SJSA1 (cell line): ENCODE results near the gene RANBP1. TPM values are rescaled to one million over a fixed set of nuclear protein-coding genes. Genes with fewer than 3 reads are reported as not detected.

Experiments
- DNase-seq, 2 experiments: peaks; one replicate each; pipeline ENCODE4 v3.0.0-alpha.2; 2015 to 2020; ENCODE audit warnings: low spot score in 2 of 2, low read depth in 1 of 2
- H3K27ac ChIP-seq: fragments of 250-450 bp; sonication (Bioruptor Pico); 2 replicates; pipeline ENCODE4 v1.5.1; 2020; ENCODE audit warnings: mild to moderate bottlenecking, moderate library complexity
- H3K27me3 ChIP-seq: fragments of 250-450 bp; sonication (Bioruptor Pico); replicated peaks from 2 replicates; pipeline ENCODE4 v1.5.1; 2020; ENCODE audit warnings: mild to moderate bottlenecking, moderate library complexity
- H3K36me3 ChIP-seq: fragments of 250-450 bp; sonication (Bioruptor Pico); 2 replicates; pipeline ENCODE4 v1.5.1; 2020; ENCODE audit warnings: mild to moderate bottlenecking
- H3K4me1 ChIP-seq: fragments of 250-450 bp; sonication (Bioruptor Pico); replicated peaks from 2 replicates; pipeline ENCODE4 v1.6.1; 2021; ENCODE audit warnings: mild to moderate bottlenecking
- H3K4me3 ChIP-seq: fragments of 250-450 bp; sonication (Bioruptor Pico); 2 replicates; pipeline ENCODE4 v1.5.1; 2020; ENCODE audit warnings: mild to moderate bottlenecking
- H3K9me3 ChIP-seq: fragments of 250-450 bp; sonication (Bioruptor Pico); replicated peaks from 2 replicates; pipeline ENCODE4 v1.5.1; 2020; ENCODE audit warnings: mild to moderate bottlenecking
- total RNA-seq: library from RNA; depleted of rRNA; stranded (reverse); fragments of >200 nt; shearing (Covaris generic); gene quantifications from 2 replicates; pipeline ENCODE4 v1.2.3, GENCODE V29; 2014

Gene RANBP1
- total RNA-seq, 1 experiment from 2014 or later: 962 TPM

DNA sequence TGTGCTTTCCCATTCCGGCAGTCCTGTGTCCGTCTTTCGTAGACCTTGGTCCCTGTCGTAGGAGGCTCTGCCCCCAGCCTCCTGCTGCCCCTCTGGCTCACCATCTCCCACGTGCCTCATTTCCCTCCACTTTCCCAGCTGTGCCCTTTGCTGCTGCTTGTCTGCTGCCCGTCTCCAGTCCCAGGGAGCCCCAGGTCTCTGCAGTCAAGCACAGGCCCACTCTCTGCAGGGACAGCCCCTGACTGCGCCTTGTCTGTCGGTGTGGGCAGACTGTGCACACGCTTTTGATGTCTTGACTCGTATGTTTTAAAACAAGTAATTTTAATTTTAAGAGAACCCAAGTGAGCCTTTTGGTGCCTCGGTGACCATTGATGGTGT, 23.4 kb upstream of the RANBP1 start:
- no peak for DNase-seq
- peaks cover 100% of the 10 kb centered on the region for H3K36me3 ChIP-seq
- H3K4me3 ChIP-seq: no peak overlapping the region
- no peaks in the 10 kb centered on the region for H3K4me1 ChIP-seq
- no peak overlapping the region for H3K27ac ChIP-seq
- no peaks in the 10 kb centered on the region for H3K27me3 ChIP-seq
- no peaks in the 10 kb centered on the region; the same call in 1 of the 2 replicates for H3K9me3 ChIP-seq

DNA sequence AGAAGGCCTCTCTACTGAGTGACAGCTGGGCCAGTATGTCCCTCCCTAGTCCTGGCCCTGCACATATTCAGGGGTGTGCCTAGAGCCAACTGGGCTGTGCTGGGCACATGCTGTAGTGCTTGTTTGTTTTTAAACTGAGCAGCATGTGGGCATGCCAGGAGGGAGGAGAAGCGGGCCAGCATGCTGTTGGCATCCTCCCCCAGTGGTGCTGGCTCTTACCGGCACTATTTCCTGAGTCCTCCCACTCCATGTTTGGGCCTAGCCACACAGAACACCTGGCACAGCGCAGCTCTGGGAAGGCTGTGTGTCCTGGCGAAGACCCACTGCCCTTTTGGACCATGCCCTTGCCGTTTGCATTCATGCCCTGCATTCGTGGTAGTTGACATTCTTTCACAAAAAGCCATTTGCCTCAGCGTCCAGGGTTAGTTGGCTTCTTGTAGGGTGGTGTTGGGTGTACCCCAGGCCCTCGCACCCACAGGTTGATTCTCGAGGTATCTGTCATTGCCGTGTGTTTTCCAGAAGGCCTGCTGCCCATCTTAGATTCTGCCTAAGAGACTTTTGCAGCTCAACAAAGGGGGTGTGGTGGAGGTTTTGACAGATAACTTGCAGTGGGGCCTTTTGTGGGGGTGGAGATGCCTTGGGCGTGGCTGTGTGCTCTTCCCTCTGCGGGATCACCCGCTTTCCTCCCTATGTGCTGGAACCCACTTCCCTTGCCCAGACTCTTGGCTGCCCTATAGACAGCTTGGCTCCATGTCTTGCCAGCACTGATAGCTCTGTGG, 22.3 kb upstream of the RANBP1 start:
- Histone ChIP-seq H3K27me3 (no peaks in the 10 kb centered on the region), H3K27ac (no peak overlapping the region), H3K4me1 (no peaks in the 10 kb centered on the region), H3K9me3 (no peaks in the 10 kb centered on the region; the same call in 1 of the 2 replicates), H3K4me3 (no peak overlapping the region), H3K36me3 (peaks cover 99% of the 10 kb centered on the region)
- no peak for DNase-seq

DNA sequence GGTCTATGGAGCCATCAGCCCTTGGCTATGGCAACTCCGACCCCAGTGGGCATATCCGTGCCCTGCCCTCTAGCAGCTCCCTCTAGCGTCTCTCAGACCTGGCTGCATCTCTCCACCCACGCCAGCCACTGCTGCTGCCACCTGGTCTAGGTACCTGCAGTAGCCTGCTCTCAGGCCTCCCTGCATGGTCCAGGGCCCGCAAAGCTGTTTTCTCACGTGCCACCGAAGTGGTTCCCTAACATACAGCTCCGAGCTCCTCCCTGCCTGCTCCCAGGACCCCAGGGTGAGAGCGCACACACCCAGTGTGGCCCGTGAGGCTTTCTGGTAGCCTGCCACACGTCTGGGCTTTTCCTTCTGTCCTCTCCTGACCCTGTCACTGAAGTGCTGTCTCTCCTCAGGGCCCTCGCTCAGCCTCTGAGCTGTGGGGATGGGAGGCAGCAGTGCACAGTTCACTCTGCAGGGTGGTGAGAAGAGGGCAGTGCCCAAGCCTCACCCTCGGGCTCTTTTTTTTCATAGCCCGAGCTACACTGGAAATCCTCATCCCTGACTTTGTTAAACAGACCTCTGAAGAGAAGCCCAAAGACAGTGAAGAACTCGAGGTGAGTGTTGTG, 21.6 kb upstream of the RANBP1 start:
- H3K36me3 ChIP-seq: peaks cover 99% of the 10 kb centered on the region
- H3K4me1 ChIP-seq: no peaks in the 10 kb centered on the region
- no peak overlapping the region for H3K27ac ChIP-seq
- H3K4me3 ChIP-seq: no peak overlapping the region
- no peaks in the 10 kb centered on the region for H3K27me3 ChIP-seq
- no peaks in the 10 kb centered on the region; the same call in 1 of the 2 replicates for H3K9me3 ChIP-seq
- no peak for DNase-seq

DNA sequence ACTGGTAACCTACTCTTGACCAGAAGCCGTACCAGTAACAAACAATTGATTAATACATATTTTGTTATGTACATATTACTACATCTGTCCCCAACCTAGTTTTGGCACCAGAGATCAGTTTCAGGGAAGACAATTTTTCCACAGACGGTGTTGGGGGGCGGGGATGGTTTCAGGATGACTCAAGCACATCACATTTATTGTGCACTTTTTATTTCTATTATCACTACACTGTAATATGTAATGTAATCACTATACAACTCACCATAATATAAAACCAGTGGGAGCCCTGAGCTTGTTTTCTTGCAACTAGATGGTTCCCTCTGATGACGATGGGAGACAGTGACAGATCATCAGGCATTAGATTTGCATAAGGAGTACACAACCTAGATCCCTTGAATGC, 20.4 kb upstream of the RANBP1 start:
- no peak for DNase-seq
- Histone ChIP-seq H3K27me3 (no peaks in the 10 kb centered on the region), H3K9me3 (no peaks in the 10 kb centered on the region; the same call in 1 of the 2 replicates), H3K4me3 (no peak overlapping the region), H3K4me1 (no peaks in the 10 kb centered on the region), H3K27ac (no peak overlapping the region), H3K36me3 (peaks cover 99% of the 10 kb centered on the region)

DNA sequence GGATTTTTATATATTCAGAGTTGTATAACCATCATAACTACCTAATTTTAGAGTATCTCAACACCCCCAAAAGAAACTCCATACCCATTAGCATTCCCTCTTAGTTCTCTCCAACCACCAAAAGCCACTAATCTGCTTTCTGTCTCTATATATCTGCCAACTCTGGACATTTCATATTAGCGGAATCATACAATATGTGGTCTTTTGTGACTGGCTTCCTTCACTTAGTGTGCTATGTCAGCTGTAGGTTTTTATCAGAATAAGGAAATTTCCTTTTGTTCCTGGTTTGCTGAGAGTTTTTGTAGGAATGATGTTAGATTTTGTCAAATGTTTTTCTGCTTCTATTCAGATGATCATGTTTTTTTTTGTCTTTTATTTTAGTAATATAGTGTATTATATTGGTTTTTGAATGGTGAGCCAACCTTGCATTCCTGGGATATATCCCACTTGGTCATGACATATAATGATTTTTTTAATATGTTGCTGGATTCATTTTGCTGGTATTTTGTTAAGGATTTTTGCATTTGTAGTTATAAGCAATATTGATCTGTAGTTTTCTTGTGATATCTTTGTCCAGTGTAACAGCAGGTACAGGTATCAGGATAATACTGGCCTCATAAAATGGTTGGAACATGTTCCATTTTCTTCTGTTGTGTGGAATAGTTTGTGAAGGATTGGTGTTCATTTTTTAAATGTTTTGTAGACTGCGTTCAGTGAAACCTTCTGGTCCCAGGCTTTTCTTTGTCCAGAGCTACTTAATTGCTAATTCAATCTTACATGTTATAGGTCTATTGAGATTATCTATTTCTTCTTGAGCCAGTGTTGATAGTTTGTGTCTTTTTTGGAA, 19.1 kb upstream of the RANBP1 start:
- Histone ChIP-seq H3K9me3 (no peaks in the 10 kb centered on the region; the same call in 1 of the 2 replicates), H3K27ac (no peak overlapping the region), H3K27me3 (no peaks in the 10 kb centered on the region), H3K4me1 (no peaks in the 10 kb centered on the region), H3K4me3 (no peak overlapping the region), H3K36me3 (peaks cover 99% of the 10 kb centered on the region)
- DNase-seq: no peak

DNA sequence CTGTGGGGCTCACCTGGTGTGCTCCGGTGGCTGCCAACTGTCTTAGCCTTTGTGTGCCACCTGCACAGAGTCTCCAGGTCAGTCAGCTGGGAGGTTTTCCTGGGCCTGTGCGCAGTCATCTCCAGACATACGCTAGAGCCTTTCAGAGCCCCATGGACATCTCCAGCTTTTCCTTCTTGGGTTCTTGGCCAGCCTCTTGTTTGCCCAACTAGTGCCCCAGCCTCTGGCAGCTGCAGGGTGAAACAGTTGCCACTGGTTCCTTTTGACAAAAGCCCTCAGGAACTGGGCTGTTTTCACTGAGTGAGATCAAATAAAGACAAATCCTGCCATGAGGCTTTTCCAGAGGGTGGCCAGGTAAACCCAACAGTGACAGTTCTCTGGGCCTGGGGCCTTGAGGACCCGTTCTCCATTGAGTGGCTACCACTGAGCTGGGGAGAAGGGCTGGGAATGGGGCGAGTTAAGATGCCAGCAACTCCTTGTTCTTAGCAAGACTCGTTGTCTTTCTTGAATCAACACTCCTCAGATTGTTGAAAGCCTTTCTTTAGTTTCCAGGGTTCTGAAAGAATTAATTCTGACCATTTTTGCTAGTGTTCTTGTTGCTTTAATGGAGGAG, 16.7 kb upstream of the RANBP1 start:
- Histone ChIP-seq H3K27ac (no peak overlapping the region), H3K36me3 (peaks cover 99% of the 10 kb centered on the region), H3K27me3 (no peaks in the 10 kb centered on the region), H3K4me3 (no peak overlapping the region), H3K9me3 (no peaks in the 10 kb centered on the region; the same call in 1 of the 2 replicates), H3K4me1 (no peaks in the 10 kb centered on the region)
- no peak for DNase-seq

DNA sequence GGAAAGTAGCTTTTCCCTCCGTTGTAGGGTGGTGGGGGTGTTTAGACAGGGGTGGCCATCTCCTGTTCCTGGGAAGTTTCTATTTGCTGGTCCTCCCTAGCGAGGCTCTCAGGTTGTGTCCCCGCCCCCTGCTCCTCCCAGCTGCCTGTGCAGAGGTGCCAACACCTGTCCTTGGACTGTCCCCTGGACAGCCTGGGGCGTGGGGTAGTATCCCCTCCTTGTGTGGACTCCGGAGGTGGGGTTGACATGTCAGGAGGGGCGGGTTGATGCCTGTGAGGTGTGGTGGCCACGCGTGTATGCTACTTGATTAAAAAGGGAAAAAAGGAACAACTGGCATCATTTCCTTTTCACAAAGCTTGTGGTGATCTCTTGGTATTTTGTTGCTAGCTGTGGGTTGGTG, 14.3 kb upstream of the RANBP1 start:
- Histone ChIP-seq H3K36me3 (peaks cover 99% of the 10 kb centered on the region), H3K9me3 (no peaks in the 10 kb centered on the region), H3K27ac (no peak overlapping the region), H3K27me3 (no peaks in the 10 kb centered on the region), H3K4me1 (no peaks in the 10 kb centered on the region), H3K4me3 (no peak overlapping the region)
- DNase-seq: no peak

DNA sequence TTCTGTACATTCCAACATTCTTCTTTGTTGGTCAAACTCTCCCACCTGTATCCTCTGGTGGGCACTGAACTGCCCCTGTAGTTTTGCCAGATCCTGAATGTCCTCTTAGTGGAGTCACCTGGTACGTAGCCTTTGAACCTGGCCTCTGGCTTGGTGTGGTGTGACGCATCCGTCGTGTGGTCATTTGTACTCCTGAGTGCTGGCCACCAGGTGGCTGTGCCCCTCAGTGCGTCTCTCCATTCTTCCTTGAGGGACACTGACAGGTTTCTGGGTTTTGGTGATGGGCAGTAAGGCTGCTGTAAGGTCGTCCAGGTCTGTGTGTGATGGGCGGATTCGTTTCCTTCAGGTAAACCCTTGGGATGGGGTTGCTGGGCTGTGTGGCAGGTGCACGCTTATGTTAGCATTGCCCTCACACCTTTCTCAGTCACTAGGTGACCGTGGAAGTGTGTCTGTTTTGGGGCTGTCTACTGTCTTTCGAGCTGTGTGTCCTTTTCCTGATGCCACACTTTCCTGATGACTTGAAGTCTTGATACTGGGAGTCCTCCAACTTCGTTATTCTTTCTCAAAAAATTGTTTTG, 13.6 kb upstream of the RANBP1 start:
- Histone ChIP-seq H3K36me3 (peaks cover 99% of the 10 kb centered on the region), H3K27ac (no peak overlapping the region), H3K27me3 (no peaks in the 10 kb centered on the region), H3K4me3 (no peak overlapping the region), H3K9me3 (no peaks in the 10 kb centered on the region), H3K4me1 (no peaks in the 10 kb centered on the region)
- DNase-seq: no peak

DNA sequence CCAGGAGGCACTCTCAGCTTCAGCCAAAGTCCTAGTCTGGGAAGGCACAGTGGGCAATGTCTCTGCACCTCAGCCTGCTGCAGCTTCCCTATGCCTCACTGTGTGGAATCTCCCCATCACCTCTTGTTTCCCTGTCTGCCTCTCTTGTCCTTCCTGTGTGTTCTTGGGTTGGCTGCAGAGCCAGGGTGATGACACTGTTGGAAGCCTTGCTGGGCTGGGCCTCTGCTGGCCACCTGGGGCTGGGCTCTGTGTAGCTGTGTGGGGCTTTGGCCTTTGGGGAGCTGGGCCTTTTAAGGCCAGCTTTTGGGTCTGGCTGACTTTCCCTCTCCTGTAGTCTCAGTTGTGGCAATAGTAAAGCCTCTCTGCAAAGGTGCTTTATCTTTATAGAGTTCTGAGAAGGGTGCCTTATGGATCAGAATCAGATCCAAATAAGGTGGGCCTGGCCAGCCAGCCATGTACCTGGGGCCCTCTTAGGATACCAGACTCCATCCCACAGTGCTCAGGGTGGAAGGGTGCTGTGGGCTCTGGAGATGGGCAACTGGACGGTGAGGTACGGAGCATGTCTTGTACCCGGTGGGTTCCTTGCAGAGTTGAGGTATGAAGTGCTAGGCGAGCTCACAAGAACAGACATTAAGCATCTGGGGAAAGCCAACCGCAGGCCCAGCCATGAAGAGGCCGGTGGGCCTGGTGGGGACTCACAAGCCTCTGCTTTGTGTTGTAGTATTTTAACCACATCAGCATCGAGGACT, 10.3 kb upstream of the RANBP1 start:
- Histone ChIP-seq H3K36me3 (peaks cover 100% of the 10 kb centered on the region), H3K27ac (no peak overlapping the region)
- DNase-seq: no peak

DNA sequence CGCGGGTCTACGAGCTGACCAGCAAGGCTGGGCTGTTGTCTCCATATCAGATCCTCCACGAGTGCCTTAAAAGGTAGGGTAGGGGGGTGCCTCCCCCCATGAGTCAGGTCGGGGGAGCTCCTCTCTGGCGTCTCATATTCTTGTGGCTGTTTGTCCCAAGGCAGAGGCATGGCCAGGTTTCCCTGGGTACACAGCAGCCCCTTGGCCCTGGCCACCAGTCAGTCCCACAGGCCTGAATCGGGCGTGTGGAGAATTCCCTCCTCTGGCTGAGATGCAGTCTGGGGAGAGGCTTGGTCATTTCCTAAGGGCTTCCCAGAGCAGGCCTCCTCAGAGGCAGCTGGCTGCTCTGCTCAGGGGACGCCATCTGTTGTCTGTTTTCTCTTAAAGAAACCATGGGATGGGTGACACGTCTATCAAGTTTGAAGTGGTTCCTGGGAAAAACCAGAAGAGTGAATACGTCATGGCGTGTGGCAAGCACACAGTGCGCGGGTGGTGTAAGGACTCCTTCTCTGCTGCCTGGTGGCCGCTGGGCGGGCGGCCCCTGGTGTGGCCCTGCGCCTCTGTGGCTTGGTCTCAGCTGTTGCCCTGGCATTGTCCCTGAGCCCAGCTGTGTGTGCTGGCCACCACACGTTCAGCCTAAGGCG, 9.6 kb upstream of the RANBP1 start:
- Histone ChIP-seq H3K27ac (no peak overlapping the region), H3K4me1 (no peaks in the 10 kb centered on the region), H3K27me3 (no peaks in the 10 kb centered on the region), H3K36me3 (peaks cover 100% of the 10 kb centered on the region), H3K4me3 (no peak overlapping the region), H3K9me3 (no peaks in the 10 kb centered on the region)
- DNase-seq: no peak

More for the DNA sequence above, 10.3 kb upstream of the RANBP1 start:
- H3K4me1 ChIP-seq: no peaks in the 10 kb centered on the region
- no peaks in the 10 kb centered on the region for H3K27me3 ChIP-seq
- H3K4me3 ChIP-seq: no peak overlapping the region
- no peaks in the 10 kb centered on the region for H3K9me3 ChIP-seq

DNA sequence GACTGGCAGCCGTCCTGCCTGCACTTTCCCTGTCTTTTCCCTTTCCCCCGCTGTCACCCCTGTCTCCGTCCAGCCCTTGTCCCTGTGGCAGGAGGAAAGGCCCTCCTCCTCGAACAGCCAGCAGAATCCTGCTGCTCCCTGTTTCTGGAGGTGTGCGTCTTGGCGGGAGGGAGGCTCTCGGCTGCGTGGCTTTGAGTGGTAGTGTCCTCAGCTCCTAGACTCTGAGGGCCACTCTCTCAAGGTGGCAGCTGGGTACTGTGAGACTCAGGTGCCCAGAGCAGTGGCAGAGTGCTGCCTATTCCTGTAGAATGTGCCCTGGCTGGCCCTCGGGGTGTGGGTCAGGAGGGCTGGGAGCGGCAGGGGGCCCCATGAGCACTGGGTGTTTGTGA, 9.1 kb upstream of the RANBP1 start:
- DNase-seq: no peak
- Histone ChIP-seq H3K27ac (no peak overlapping the region), H3K9me3 (no peaks in the 10 kb centered on the region), H3K4me1 (no peaks in the 10 kb centered on the region), H3K27me3 (no peaks in the 10 kb centered on the region), H3K36me3 (peaks cover 100% of the 10 kb centered on the region), H3K4me3 (no peak overlapping the region)

DNA sequence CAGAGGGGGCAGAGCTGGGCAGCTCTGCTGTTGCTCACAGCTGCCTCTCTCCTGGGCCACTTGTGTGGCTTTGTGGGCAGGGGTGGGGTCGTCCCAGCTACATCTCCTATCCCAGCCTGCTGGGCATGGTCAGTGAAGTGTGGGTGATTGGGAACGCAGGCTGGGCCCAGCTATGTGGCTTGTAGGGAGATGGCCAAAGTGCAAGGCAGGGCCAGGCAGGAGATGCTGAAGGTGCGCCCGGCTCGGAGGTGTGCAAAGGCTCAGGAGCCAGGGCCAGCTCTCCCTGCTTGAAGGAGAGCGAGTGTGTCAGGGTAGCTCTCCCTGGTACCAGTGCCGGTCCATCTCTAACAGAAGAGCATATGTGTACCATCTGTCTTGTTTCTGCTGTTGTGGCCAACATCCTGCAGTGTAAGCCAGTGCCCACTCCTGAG, 8.4 kb upstream of the RANBP1 start:
- no peak overlapping the region for H3K27ac ChIP-seq
- H3K4me1 ChIP-seq: no peaks in the 10 kb centered on the region
- H3K4me3 ChIP-seq: no peak overlapping the region
- no peaks in the 10 kb centered on the region for H3K27me3 ChIP-seq
- peaks cover 100% of the 10 kb centered on the region for H3K36me3 ChIP-seq
- no peaks in the 10 kb centered on the region for H3K9me3 ChIP-seq
- no peak for DNase-seq
